ENCODE data around the gene PALM3.
A peak's percentile ranks its signal among the peaks of the same experiment; 100 is the strongest.

PALM3 gene

GRCh38 chr19:14058182-14059092 is 3.4 kb downstream of the PALM3 start:
- DNase-seq, result no peak
- H3K4me3 ChIP-seq (ENCODE audit: low read depth, low read length), result no peak overlapping the region
- peaks cover 12% of the 10 kb centered on the region for H3K27me3 ChIP-seq (replicated peaks)
- TF ChIP-seq CTCF (IDR thresholded peaks at IDR 0.05; ENCODE audit: low read depth, low read length, missing control alignments), result no peak
- no peak overlapping the region for H3K27ac ChIP-seq
- H3K36me3 ChIP-seq (replicated peaks), result no peaks in the 10 kb centered on the region
- in situ Hi-C loops (cut with HindIII; ENCODE audit: low pct_ligation_motif_present, low sequenced_read_pairs), result no loop called here

GRCh38 chr19:14056741-14057356 is 5.0 kb downstream of the PALM3 start:
- no peak for DNase-seq
- Histone ChIP-seq H3K27ac (no peak overlapping the region), H3K4me3 (ENCODE audit: low read depth, low read length) (peak overlapping the region; percentile 30), H3K27me3 (replicated peaks) (peaks cover 12% of the 10 kb centered on the region), H3K36me3 (replicated peaks) (no peaks in the 10 kb centered on the region)
- in situ Hi-C loops (cut with HindIII; ENCODE audit: low pct_ligation_motif_present, low sequenced_read_pairs), result no loop called here
- TF ChIP-seq CTCF (IDR thresholded peaks at IDR 0.05; ENCODE audit: low read depth, low read length, missing control alignments), result no peak

GRCh38 chr19:14056069-14056666 is 5.7 kb downstream of the PALM3 start:
- no peak overlapping the region for H3K4me3 ChIP-seq (ENCODE audit: low read depth, low read length)
- TF ChIP-seq CTCF (IDR thresholded peaks at IDR 0.05; ENCODE audit: low read depth, low read length, missing control alignments), result no peak
- DNase-seq, result no peak
- in situ Hi-C loops (cut with HindIII; ENCODE audit: low pct_ligation_motif_present, low sequenced_read_pairs), result no loop called here
- no peaks in the 10 kb centered on the region for H3K36me3 ChIP-seq (replicated peaks)
- no peak overlapping the region for H3K27ac ChIP-seq
- H3K27me3 ChIP-seq (replicated peaks), result peaks cover 12% of the 10 kb centered on the region

- H3K36me3 ChIP-seq (replicated peaks), result no peaks in the 10 kb centered on the region
- H3K27ac ChIP-seq, result no peak overlapping the region
- H3K4me3 ChIP-seq (ENCODE audit: low read depth, low read length), result no peak overlapping the region
- H3K27me3 ChIP-seq (replicated peaks), result peaks cover 11% of the 10 kb centered on the region
- in situ Hi-C loops (cut with HindIII; ENCODE audit: low pct_ligation_motif_present, low sequenced_read_pairs), result no loop called here
- no peak for DNase-seq
- TF ChIP-seq CTCF (IDR thresholded peaks at IDR 0.05; ENCODE audit: low read depth, low read length, missing control alignments), result no peak
Measured at GRCh38 chr19:14055396-14055795, 6.5 kb downstream of the PALM3 start.

GRCh38 chr19:14054721-14055120 is 7.2 kb downstream of the PALM3 start:
- DNase-seq, result no peak
- H3K4me3 ChIP-seq (ENCODE audit: low read depth, low read length), result no peak overlapping the region
- H3K27me3 ChIP-seq (replicated peaks), result peaks cover 10% of the 10 kb centered on the region
- no peaks in the 10 kb centered on the region for H3K36me3 ChIP-seq (replicated peaks)
- no peak for TF ChIP-seq CTCF (IDR thresholded peaks at IDR 0.05; ENCODE audit: low read depth, low read length, missing control alignments)
- in situ Hi-C loops (cut with HindIII; ENCODE audit: low pct_ligation_motif_present, low sequenced_read_pairs), result no loop called here
- H3K27ac ChIP-seq, result no peak overlapping the region

Measured in brain microvascular endothelial cell (primary cell).